Ovary (tissue), 9 donors: ENCODE measurements around the gene HTRA3. TPM values are rescaled to one million over a fixed set of nuclear protein-coding genes. Genes with fewer than 3 reads are reported as not detected.

Source experiments
- DNase-seq, 5 donors: peaks; one replicate each; pipeline ENCODE4 v3.0.0-alpha.2; 2019 to 2020
- H3K27ac ChIP-seq, 2 donors: fragments of 200-600 bp; one replicate each; pipeline versions ENCODE4 v1.5.1 to v1.8.0; 2019 to 2022
- H3K27me3 ChIP-seq: fragments of 200-600 bp; one replicate; pipeline ENCODE4 v1.8.0; 2022
- H3K36me3 ChIP-seq: fragments of 200-600 bp; sonication (generic); one replicate; pipeline ENCODE4 v1.5.1; 2019
- H3K4me1 ChIP-seq: one replicate; pipeline ENCODE4 v1.8.1; 2013; ENCODE audit warnings: mild to moderate bottlenecking, moderate library complexity; ENCODE audit not compliant: insufficient read depth
- H3K4me3 ChIP-seq: fragments of 200-600 bp; sonication (generic); one replicate; pipeline ENCODE4 v1.5.1; 2017
- H3K9me3 ChIP-seq, 2 donors: fragments of 200-600 bp in 1 of 2; sonication (generic) in 1 of 2; one replicate each; pipeline versions ENCODE4 v1.5.1 to v1.8.1; 2013 to 2019; ENCODE audit warnings: mild to moderate bottlenecking in 1 of 2, moderate library complexity in 1 of 2
- CTCF ChIP-seq, 3 donors: fragments of 450-650 bp in 2 of 3; fragments of 200-600 bp in 1 of 3; IDR thresholded peaks; one replicate each; pipeline versions ENCODE4 v1.5.1 to v1.8.0; 2016 to 2022; ENCODE audit warnings: antibody characterized with exemption in 3 of 3, mild to moderate bottlenecking in 1 of 3
- EP300 ChIP-seq: sonication (generic); formaldehyde crosslinking; IDR thresholded peaks from one replicate; pipeline ENCODE4 v1.6.1; 2017; ENCODE audit warnings: antibody characterized with exemption
- POLR2A ChIP-seq: fragments of 450-650 bp; IDR thresholded peaks from one replicate; pipeline ENCODE4 v1.6.1; 2017; ENCODE audit warnings: antibody characterized with exemption, mild to moderate bottlenecking, moderate library complexity
- WGBS, 3 donors: extraction: QIAGEN DNeasy Blood & Tissue Kit in 1 of 3; methylation state at CpG; one replicate each; pipeline versions ENCODE4 v1.1.5 to v1.1.7; 2013 to 2017; 5-methylcytosine and 5-hydroxymethylcytosine counted together
- intact Hi-C, 4 donors: fragments of 100-400 bp; cut with DNase I; formaldehyde crosslinking; loops; one replicate each; pipeline versions ENCODE4 v1.11.0 to v1.15.1; 2022 to 2023
- polyA plus RNA-seq, 2 donors: library from polyadenylated mRNA; stranded (reverse); fragments of 200-250 nt in 1 of 2; fragments of 350-450 nt in 1 of 2; fragmentation: Illumina TruSeq in 1 of 2; extraction: RNeasy Lipid Tissue Mini Kit (QIAGEN cat#74804) in 1 of 2; gene quantifications; one replicate each; pipeline ENCODE4 v1.2.3, GENCODE V29; 2013 to 2014
- total RNA-seq, 7 donors: library from RNA; depleted of rRNA in 2 of 7; stranded (reverse); fragments of >200 nt in 2 of 7; fragmentation: NEBNext Ultra II Directional in 3 of 7; extraction: Animal tissue kit (Norgen Biotek cat#: 25700) in 3 of 7; gene quantifications; one replicate each; pipeline versions ENCODE4 v1.1.0 to v1.2.4, GENCODE V29; 2016 to 2023
- donor health status: DM: no; HTN: no; CAD: no; lungs with moderate emphysema.
- donor health status: DM: no; HTN: no; CAD: no.
- donor health status: Bipolar disorder and iron deficiency.
- donor health status: DM: yes; HTN: yes; CAD: no.
- donor health status: DM: no; HTN: no; CAD: no.
- donor health status: DM: yes; HTN: yes; CAD: no.

The HTRA3 gene
- total and polyA plus RNA-seq, 9 donors, result 36.2 to 163 (median 64.7) TPM

DNA sequence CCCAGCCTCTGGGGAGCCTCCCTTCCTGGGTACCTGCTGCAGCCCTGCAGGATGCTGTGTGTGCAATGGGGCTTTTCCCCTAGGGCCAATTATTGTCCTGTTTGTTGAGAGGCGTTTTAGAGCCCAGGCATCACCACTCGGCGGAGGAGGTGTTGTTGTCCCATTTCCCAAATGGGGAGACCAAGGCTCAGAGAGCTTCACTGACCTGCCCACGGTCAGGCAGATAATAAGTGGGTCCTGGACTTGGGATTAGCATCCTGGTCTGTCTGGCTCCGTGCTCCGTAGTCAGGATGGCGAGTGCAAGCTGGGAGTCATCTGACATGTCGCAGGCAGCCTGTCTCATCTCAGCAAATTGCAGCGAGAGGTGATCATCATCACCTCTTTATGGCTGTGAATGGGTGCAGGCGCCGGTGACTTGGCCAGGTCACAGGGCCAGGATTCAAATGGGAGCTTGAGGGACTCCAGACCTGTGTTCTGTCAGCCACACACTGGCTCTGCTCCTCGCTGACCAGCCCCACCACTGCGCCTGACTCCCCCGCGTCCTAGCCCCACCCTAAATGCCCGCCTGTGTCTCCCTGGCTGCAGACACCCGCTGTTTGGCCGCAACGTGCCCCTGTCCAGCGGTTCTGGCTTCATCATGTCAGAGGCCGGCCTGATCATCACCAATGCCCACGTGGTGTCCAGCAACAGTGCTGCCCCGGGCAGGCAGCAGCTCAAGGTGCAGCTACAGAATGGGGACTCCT lies 16.6 kb downstream of the HTRA3 start:
- 83 to 88% (median 87%) methylated on average over 20 to 23 of the region's 23 CpGs for WGBS, 3 donors
- intact Hi-C loops, result no loop called here
- peaks cover 7% of the 10 kb centered on the region for H3K4me1 ChIP-seq
- no peaks in the 10 kb centered on the region for H3K9me3 ChIP-seq
- DNase-seq, result peak in 2 of 5 donors; percentile 19 to 30
- no peaks in the 10 kb centered on the region for H3K36me3 ChIP-seq
- no peak overlapping the region for H3K4me3 ChIP-seq
- no peaks in the 10 kb centered on the region for H3K27me3 ChIP-seq
- TF ChIP-seq EP300 (no peak), POLR2A (no peak), CTCF (IDR thresholded peaks at IDR 0.05) (no peak)
- H3K27ac ChIP-seq, result no peak overlapping the region

- Histone ChIP-seq H3K36me3 (no peaks in the 10 kb centered on the region), H3K27ac (no peak overlapping the region), H3K4me1 (peaks cover under 1% of the 10 kb centered on the region), H3K9me3 (no peaks in the 10 kb centered on the region), H3K27me3 (no peaks in the 10 kb centered on the region), H3K4me3 (no peak overlapping the region)
- 81 to 91% (median 82%) methylated on average over 14 to 15 of the region's 15 CpGs for WGBS, 3 donors
- TF ChIP-seq EP300, result no peak
- TF ChIP-seq CTCF (IDR thresholded peaks at IDR 0.05), result no peak
- TF ChIP-seq POLR2A, result no peak
- intact Hi-C loops, result no loop called here
- DNase-seq, result peak in 2 of 5 donors; percentile 22 to 31
Measured at GRCh38 chr4:8286719-8287342, 17.3 kb downstream of the HTRA3 start.

DNA sequence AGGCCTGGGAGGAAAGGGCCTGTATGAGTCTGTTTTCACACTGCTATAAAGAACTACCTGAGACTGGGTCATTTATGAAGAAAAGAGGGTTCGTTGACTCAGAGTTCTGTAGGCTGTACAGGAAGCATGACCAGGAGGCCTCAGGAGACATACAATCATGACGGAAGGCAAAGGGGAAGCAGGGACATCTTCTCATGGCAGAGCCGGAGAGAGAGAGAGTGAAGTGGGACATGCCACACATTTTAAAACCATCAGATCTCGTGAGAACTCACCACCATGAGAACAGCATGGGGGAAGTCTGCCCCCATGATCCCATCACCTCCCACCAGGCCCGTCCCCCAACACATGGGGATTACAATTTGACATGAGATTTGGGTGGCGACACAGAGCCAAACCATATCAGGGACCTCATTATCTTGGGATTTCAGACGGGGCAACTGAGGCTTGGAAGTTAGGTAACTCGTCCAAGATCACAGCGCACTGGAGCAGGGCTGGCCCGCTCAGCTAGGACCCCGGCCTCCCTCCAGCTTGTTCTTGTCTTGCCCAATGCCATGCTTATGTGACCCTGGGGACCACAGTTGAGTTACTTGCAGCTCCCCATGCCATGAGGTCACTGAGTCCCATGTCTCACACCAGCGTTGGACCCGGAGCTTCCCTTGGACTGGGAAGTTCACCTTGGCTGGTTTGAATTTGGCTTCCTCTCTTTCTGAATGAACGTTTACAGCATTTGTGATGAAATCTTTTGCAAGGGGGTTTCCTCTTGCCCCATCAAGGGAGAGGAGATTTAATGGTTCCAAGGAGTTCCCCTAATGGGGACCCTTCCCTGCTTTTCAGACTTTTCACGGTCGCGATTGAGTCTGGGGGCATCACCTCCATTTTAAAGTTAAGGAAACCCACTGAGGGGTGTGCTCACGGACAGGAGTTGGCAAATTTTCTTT lies 18.1 kb downstream of the HTRA3 start:
- Histone ChIP-seq H3K27me3 (no peaks in the 10 kb centered on the region), H3K27ac (no peak overlapping the region), H3K4me3 (no peak overlapping the region), H3K9me3 (no peaks in the 10 kb centered on the region), H3K36me3 (no peaks in the 10 kb centered on the region), H3K4me1 (no peaks in the 10 kb centered on the region)
- TF ChIP-seq CTCF (IDR thresholded peaks at IDR 0.05) (no peak), POLR2A (no peak), EP300 (no peak)
- peak in 4 of 5 donors; percentile 5 to 32 (median 16) for DNase-seq
- WGBS, 3 donors, result 89 to 94% (median 92%) methylated on average over 18 of the region's 18 CpGs
- intact Hi-C loops, result no loop called here

GRCh38 chr4:8289151-8289750 lies 19.7 kb downstream of the HTRA3 start:
- WGBS, 3 donors, result 70 to 85% (median 77%) methylated on average over 13 of the region's 13 CpGs
- intact Hi-C loops, result no loop called here
- Histone ChIP-seq H3K27ac (no peak overlapping the region), H3K4me3 (no peak overlapping the region), H3K36me3 (no peaks in the 10 kb centered on the region), H3K9me3 (no peaks in the 10 kb centered on the region), H3K27me3 (no peaks in the 10 kb centered on the region), H3K4me1 (no peaks in the 10 kb centered on the region)
- DNase-seq, result peak; percentile 9 to 29 (median 19)
- TF ChIP-seq CTCF (IDR thresholded peaks at IDR 0.05) (no peak), EP300 (no peak), POLR2A (no peak)
